Measurements from ENCODE around the gene PTPN11.

PTPN11 gene

DNA sequence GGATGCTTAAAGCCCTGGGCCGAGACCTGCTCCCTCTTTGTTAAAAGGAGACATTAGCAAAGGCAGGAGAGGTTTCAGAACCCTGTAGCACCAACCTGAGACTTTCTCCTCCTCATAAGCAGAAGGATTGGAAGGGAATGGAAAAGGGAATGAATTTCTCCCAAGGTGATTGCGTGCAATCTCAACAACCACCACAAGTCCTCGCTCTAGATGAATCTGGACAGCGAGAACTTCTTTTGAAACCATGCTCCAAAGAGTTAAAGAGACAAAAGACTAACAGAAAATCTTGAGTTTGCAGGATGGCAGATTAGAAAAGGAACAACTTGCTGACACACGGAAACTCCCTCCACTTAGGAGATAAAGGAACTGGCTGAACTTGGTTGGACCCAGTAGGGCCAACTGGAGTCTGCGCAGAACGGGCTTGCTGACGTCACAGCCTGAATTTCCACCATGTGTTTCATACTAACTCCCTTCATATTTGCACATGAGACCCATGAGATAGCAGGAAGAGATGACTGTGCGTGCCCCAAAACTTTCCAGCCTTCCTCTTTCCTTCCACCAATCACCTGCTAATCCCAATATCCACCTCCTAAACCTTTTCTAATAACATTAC, 137.0 kb downstream of the PTPN11 start:
- DNase-seq = peak; percentile 2 to 6

DNA sequence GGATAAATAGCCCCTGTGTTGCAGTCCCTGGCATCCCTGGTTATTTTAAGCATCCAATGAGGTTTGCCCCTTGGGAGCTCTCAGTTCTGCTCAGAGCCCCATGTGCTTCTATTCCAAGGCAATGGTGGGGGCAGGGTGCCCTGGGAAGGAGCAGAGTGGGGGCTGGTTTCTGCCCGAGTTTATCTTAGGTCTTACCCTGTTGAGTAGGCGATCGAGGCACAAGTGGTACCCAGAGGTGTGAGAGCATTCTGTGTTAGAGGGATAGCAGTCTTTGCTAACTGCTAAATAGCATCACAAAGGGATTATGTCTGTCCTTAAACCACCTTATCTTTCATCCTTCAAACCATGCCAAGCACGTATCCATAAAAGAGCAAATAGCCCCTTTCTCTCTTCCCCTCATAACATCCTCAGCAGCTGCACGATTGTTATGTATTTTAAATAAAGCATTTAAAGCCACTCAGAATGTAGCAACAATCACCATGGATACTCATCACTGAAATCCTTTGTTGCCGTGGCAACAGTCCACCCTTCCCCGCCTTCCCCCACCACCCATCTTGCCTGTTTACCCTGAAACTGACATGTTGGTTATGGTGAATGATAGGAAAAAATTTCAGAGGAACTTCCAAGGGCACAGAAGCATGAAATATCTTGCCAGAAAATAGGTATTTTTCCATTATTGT, 139.3 kb downstream of the PTPN11 start:
- no peak for DNase-seq

Measured in inflammatory macrophage treated with lipopolysaccharide for 1 hour (primary cell).